Lower leg skin (tissue), 4 donors: ENCODE measurements around the gene HSPBP1. TPM values are rescaled to one million over a fixed set of nuclear protein-coding genes. Genes with fewer than 3 reads are reported as not detected.

Experiments
- DNase-seq, 2 donors: peaks; one replicate each; pipeline ENCODE4 v3.0.0-alpha.2; 2019; ENCODE audit warnings: low spot score in 2 of 2
- H3K4me3 ChIP-seq: fragments of 200-600 bp; sonication (generic); 2 replicates; pipeline ENCODE4 v1.5.1; 2017; ENCODE audit warnings: mild to moderate bottlenecking, low read depth; ENCODE audit not compliant: poor library complexity, severe bottlenecking
- CTCF ChIP-seq, 3 donors: fragments of 450-650 bp; IDR thresholded peaks; one replicate each; pipeline ENCODE4 v1.5.1; 2016; ENCODE audit warnings: antibody characterized with exemption in 3 of 3, mild to moderate bottlenecking in 3 of 3, moderate library complexity in 2 of 3
- POLR2A ChIP-seq, 2 donors: fragments of 450-650 bp; IDR thresholded peaks; one replicate each; pipeline ENCODE4 v1.6.1; 2016 to 2017; ENCODE audit warnings: antibody characterized with exemption in 2 of 2, mild to moderate bottlenecking in 1 of 2, moderate library complexity in 1 of 2
- WGBS, 2 donors: methylation state at CpG; one replicate each; pipeline ENCODE4 v1.1.5; 2018; 5-methylcytosine and 5-hydroxymethylcytosine counted together
- intact Hi-C: fragments of 100-400 bp; cut with DNase I; formaldehyde crosslinking; loops from one replicate; pipeline ENCODE4 v1.15.0; 2023; ENCODE audit warnings: low total_unique reads
- total RNA-seq, 4 donors: library from RNA; depleted of rRNA; stranded (reverse); fragments of >200 nt; gene quantifications; one replicate each; pipeline ENCODE4 v1.1.0, GENCODE V29; 2016

Gene HSPBP1
- total RNA-seq, 4 donors from 2014 or later = 17.8 to 35.5 (median 25.6) TPM

GRCh38 chr19:55248166-55248675 lies 31.7 kb downstream of the HSPBP1 start:
- 81 to 82% methylated on average over 10 of the region's 10 CpGs for WGBS, 2 donors
- H3K4me3 ChIP-seq = no peak overlapping the region
- no peak for TF ChIP-seq POLR2A (IDR thresholded peaks at IDR 0.05)
- TF ChIP-seq CTCF (IDR thresholded peaks at IDR 0.05) = no peak
- intact Hi-C loops = no loop called here
- no peak for DNase-seq

GRCh38 chr19:55247621-55248099 lies 32.2 kb downstream of the HSPBP1 start:
- TF ChIP-seq POLR2A (IDR thresholded peaks at IDR 0.05) (no peak), CTCF (IDR thresholded peaks at IDR 0.05) (no peak)
- no peak for DNase-seq
- no peak overlapping the region for H3K4me3 ChIP-seq
- 21 to 26% methylated on average over 10 of the region's 10 CpGs for WGBS, 2 donors
- intact Hi-C loops = no loop called here

GRCh38 chr19:55246462-55247451 lies 33.2 kb downstream of the HSPBP1 start:
- no peak for TF ChIP-seq CTCF (IDR thresholded peaks at IDR 0.05)
- TF ChIP-seq POLR2A (IDR thresholded peaks at IDR 0.05) = no peak
- H3K4me3 ChIP-seq = no peak overlapping the region
- no peak for DNase-seq
- intact Hi-C loops = no loop called here
- 87 to 90% methylated on average over 19 to 38 of the region's 40 CpGs for WGBS, 2 donors

- TF ChIP-seq CTCF (IDR thresholded peaks at IDR 0.05) = no peak
- no peak for TF ChIP-seq POLR2A (IDR thresholded peaks at IDR 0.05)
- intact Hi-C loops = no loop called here
- no peak for DNase-seq
- whole genome bisulfite sequencing, 2 donors = 90 to 97% methylated on average over 19 to 21 of the region's 23 CpGs
- no peak overlapping the region for H3K4me3 ChIP-seq
Observed at GRCh38 chr19:55245236-55245904, 34.5 kb downstream of the HSPBP1 start.

- no peak overlapping the region for H3K4me3 ChIP-seq
- no peak for DNase-seq
- intact Hi-C loops = no loop called here
- TF ChIP-seq POLR2A (IDR thresholded peaks at IDR 0.05) (no peak), CTCF (IDR thresholded peaks at IDR 0.05) (no peak)
- 84 to 87% methylated on average over 12 of the region's 12 CpGs for WGBS, 2 donors
Observed at GRCh38 chr19:55244004-55244680, 35.8 kb downstream of the HSPBP1 start.
